Mammary epithelial cell (primary cell): ENCODE measurements around the gene C1QC.

Source experiments
- CTCF ChIP-seq, 2 donors: IDR thresholded peaks in 1 of 2; conservative IDR thresholded peaks in 1 of 2; 2 replicates each; pipeline ENCODE4 v1.5.1; 2011 to 2012; ENCODE audit warnings: inconsistent platforms in 2 of 2, low read length in 2 of 2, mild to moderate bottlenecking in 2 of 2, control low read depth in 1 of 2, low read depth in 1 of 2; ENCODE audit not compliant: insufficient read depth in 1 of 2; ENCODE audit errors: extremely low read depth in 1 of 2
- EZH2 ChIP-seq: IDR thresholded peaks from 2 replicates; pipeline ENCODE4 v1.6.1; 2012; ENCODE audit warnings: low read length, inconsistent platforms, borderline replicate concordance

GRCh38 chr1:22626237-22627157 is 16.9 kb upstream of the C1QC start:
- no peak for TF ChIP-seq CTCF (conservative IDR thresholded peaks at IDR 0.05 in 1 of 2, IDR thresholded peaks at IDR 0.05 in 1 of 2; ENCODE audit: extremely low read depth in 1 of 2, insufficient read depth in 1 of 2, low read depth in 1 of 2, low read length in 2 of 2)
- no peak for TF ChIP-seq EZH2
